ENCODE measurements around the gene C5orf63.

GRCh38 chr5:127061537-127061936 is 11.8 kb downstream of the C5orf63 start:
- TF ChIP-seq E2F5 (CRISPR knock-in tag; IDR thresholded peaks at IDR 0.05): no peak
- TF ChIP-seq E2F8 (IDR thresholded peaks at IDR 0.05; ENCODE audit: low read depth, partially characterized antibody): no peak
- no peak for TF ChIP-seq MAZ (CRISPR knock-in tag; conservative IDR thresholded peaks at IDR 0.05 in 1 of 2, IDR thresholded peaks at IDR 0.05 in 1 of 2)
- no peak for TF ChIP-seq TAF15 (IDR thresholded peaks at IDR 0.05; ENCODE audit: low read depth, low read length)
- no peak for TF ChIP-seq NCOA1 (IDR thresholded peaks at IDR 0.05; ENCODE audit: low read depth)
- no peak for TF ChIP-seq MXI1 (IDR thresholded peaks at IDR 0.05; ENCODE audit: low read depth, low read length)
- TF ChIP-seq ZZZ3 (IDR thresholded peaks at IDR 0.05): no peak
